ENCODE results near the gene SNTG2.

Gene SNTG2

DNA sequence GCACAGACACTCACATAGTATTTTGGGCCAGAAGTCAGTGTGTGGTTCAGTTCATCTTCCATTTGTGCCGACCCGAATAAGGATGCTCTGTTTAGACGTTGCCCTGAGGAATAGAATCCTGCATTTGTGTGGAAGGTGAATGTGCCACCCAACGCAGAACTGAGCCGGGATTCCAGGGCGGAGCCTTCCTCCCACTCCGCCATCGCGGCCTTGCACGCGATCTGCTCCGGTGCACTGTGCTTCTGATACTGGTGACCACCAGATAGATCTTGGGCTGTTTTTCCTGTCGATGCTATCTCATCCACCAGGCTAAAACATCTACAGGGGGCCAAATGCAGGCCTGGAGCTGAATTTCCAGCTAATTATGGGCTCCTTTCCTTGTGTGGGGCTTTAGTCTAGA is 29.6 kb upstream of the SNTG2 start:
- TF ChIP-seq, protein P1, sequence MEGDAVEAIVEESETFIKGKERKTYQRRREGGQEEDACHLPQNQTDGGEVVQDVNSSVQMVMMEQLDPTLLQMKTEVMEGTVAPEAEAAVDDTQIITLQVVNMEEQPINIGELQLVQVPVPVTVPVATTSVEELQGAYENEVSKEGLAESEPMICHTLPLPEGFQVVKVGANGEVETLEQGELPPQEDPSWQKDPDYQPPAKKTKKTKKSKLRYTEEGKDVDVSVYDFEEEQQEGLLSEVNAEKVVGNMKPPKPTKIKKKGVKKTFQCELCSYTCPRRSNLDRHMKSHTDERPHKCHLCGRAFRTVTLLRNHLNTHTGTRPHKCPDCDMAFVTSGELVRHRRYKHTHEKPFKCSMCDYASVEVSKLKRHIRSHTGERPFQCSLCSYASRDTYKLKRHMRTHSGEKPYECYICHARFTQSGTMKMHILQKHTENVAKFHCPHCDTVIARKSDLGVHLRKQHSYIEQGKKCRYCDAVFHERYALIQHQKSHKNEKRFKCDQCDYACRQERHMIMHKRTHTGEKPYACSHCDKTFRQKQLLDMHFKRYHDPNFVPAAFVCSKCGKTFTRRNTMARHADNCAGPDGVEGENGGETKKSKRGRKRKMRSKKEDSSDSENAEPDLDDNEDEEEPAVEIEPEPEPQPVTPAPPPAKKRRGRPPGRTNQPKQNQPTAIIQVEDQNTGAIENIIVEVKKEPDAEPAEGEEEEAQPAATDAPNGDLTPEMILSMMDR (IDR thresholded peaks at IDR 0.05; ENCODE audit: borderline replicate concordance, insufficient read depth, low read depth, low read length) = no peak
- H3K4me3 ChIP-seq (ENCODE audit: low read depth, low read length) = no peak overlapping the region

DNA sequence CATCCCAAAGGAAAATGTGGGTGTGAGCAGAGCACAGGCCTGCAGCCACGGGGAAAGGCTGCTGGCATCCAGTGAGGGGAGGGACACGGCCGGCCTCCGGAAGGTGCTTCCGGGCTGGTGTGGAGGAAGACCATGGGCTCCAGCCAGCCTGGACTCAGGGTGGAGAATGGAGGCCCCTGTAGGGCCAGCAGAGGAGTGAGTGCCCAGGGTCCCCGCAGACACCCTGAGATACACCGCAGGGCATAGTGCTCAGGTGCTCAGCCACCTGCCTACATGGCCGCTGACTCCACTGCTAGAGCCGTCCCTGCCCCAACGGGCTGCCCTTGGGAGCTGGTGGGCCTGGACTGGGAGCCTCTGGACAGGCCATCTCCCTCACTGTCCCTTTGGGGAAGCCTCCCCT is 28.5 kb upstream of the SNTG2 start:
- H3K4me3 ChIP-seq (ENCODE audit: low read depth, low read length) = no peak overlapping the region
- TF ChIP-seq, protein P1 (IDR thresholded peaks at IDR 0.05; ENCODE audit: borderline replicate concordance, insufficient read depth, low read depth, low read length) = no peak

DNA sequence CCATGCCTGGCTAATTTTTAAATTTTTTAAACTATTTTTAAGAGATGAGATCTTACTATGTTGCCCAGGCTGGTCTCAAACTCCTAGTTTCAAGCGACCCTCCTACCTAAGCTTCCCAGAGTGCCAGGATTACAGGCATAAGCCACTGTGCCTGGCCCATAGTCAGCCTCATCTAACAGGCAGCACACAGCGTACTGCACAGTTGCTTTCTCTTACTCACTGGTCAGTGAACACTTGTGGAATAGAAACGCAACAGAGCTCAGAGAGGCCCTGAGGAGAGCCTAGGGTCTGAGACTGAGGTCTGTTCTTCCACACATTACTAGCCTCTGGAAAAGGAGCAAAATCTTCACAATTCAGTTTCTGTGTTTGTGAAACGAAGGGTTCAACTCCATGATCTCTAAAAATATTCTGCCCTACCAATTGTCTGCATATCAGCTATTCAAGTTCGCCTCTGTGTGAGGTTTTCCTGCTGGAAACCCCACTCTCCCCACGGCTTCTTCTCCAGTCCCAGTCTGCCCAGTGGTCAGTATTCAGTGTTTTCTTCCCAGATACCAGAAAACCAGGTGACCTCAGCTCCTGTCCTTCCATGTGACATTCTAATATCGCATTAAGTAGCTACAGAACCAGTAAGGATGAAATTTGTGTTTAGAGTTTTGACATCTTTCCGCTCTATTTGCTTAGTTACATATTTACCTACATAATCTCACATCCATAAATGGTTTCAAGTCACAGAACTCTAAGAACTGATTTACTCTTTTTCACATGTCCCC is 26.6 kb upstream of the SNTG2 start:
- TF ChIP-seq, protein P1 (IDR thresholded peaks at IDR 0.05; ENCODE audit: borderline replicate concordance, insufficient read depth, low read depth, low read length) = no peak

DNA sequence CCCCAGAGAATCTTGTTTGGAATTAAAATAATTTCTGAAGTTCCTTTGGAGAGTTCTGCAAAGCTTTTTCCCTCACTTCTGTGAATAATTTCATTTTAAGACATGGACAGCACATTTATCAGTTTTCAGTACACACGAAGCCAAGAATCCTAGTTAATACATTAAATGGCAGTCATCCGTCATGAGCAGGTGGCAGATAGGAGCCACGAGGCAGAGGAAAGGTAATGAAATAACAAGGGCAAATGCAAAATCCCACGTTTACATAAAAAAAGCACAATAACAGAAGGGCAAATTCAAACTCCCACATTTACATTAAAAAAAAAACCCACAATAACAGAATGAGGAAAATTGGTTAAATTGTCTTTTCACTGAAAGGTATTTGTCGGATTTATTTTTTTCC is 25.9 kb upstream of the SNTG2 start:
- H3K4me3 ChIP-seq (ENCODE audit: low read depth, low read length) = no peak overlapping the region
- TF ChIP-seq, protein P1 (IDR thresholded peaks at IDR 0.05; ENCODE audit: borderline replicate concordance, insufficient read depth, low read depth, low read length) = no peak

More for the DNA sequence above, 26.6 kb upstream of the SNTG2 start:
- H3K4me3 ChIP-seq (ENCODE audit: low read depth, low read length) = no peak overlapping the region

DNA sequence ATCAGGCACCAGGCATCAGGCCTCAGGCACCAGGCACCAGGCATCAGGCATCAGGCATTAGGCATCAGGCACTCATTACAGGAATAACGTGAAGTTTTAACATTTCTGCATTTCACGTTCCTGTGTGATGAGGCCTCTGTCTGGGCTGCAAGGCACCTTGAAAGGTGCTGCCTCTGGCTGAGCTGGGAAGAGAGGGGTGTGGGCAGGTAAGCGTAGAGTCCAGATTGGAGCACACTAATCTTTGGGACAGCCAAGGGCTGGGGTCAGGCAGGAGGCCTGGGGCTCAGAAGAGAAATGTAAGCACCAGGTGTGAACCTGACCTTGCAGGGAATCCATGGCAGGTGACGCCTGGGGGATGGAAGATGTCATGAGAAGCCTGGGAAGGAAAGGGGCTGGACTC is 25.3 kb upstream of the SNTG2 start:
- TF ChIP-seq, protein P1 (IDR thresholded peaks at IDR 0.05; ENCODE audit: borderline replicate concordance, insufficient read depth, low read depth, low read length) = no peak
- no peak overlapping the region for H3K4me3 ChIP-seq (ENCODE audit: low read depth, low read length)

DNA sequence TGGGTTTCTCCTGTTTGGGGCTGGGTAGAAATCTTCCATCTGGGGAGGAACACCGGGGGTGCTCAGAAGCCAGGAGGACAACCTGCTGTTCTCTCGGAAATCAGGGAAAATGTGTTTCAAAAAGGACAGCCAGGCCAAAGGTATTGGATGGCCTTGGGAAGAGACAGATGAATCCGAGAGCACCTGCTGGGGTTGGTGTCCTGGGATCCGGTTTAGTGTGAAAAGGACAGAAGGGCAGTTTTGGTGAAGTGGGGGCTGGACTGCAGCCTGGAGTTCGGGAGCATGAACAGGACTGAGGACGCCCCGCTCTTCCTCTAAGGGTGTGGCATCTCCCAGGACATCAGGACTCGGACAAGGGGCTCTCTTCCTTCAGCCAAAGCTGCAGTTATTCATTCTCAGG is 24.9 kb upstream of the SNTG2 start:
- TF ChIP-seq, protein P1 (IDR thresholded peaks at IDR 0.05; ENCODE audit: borderline replicate concordance, insufficient read depth, low read depth, low read length) = no peak
- no peak overlapping the region for H3K4me3 ChIP-seq (ENCODE audit: low read depth, low read length)

DNA sequence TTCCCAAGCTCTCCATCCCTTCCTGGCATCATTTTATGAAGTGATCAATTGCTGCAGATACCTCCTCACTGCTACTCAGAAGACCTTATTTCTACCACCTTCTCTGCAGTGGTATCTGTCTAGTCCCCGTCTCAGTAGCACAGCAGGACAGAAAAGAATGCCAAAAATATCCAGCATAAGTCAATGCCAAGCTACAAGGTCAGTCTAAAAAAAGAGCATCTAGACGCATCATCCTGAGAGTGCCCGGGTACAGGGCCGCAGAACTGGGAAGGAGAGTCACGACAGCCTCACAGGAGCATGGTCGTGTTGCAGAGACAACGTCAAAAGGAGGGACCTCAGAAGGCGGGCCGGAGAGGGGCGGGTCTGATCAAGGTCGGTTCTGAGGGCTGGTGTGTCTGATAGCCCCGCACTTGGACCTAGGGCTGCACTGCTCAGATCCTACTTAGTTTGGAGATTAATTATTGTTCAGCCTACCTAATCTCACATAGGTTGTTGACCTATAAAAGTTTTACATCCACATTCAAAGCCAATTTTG is 24.3 kb upstream of the SNTG2 start:
- TF ChIP-seq, protein P1 (IDR thresholded peaks at IDR 0.05; ENCODE audit: borderline replicate concordance, insufficient read depth, low read depth, low read length) = no peak

More for the DNA sequence above, 24.3 kb upstream of the SNTG2 start:
- H3K4me3 ChIP-seq (ENCODE audit: low read depth, low read length) = no peak overlapping the region
